HEK293 (cell line): ENCODE results near the gene GABRA5.

Experiments
- CTCF ChIA-PET: fragments of 350-600 bp; formaldehyde crosslinking; extraction: SDS; loops from one replicate; lab custom pipeline; 2021; ENCODE audit warnings: antibody characterized with exemption; lab: Yijun Ruan, JAX
- POLR2A ChIA-PET: fragments of 300-600 bp; formaldehyde crosslinking; extraction: SDS; loops from one replicate; lab custom pipeline; 2020; ENCODE audit warnings: antibody characterized with exemption, inconsistent platforms; lab: Yijun Ruan, JAX
- H3K27ac ChIP-seq: fragments of 200-500 bp; sonication (Bioruptor generic); 2 replicates; pipeline ENCODE4 v1.5.1; 2014; ENCODE audit warnings: low read depth, low read length, control low read depth, inconsistent platforms; ENCODE audit errors: extremely low read depth
- H3K36me3 ChIP-seq, 2 experiments: fragments of 200-500 bp in 1 of 2; sonication (Bioruptor generic) in 1 of 2; 1 replicate in 1 of 2; 2 replicates in 1 of 2; pipeline ENCODE4 v1.5.1; 2014 to 2017; ENCODE audit warnings: inconsistent platforms in 2 of 2, low read length in 2 of 2; ENCODE audit not compliant: control insufficient read depth in 2 of 2, insufficient read depth in 1 of 2
- H3K4me1 ChIP-seq: fragments of 200-500 bp; sonication (Bioruptor generic); 2 replicates; pipeline ENCODE4 v1.5.1; 2014; ENCODE audit warnings: mild to moderate bottlenecking, low read length, inconsistent platforms; ENCODE audit not compliant: control insufficient read depth, insufficient read depth
- H3K4me3 ChIP-seq: 2 replicates; pipeline ENCODE4 v1.5.1; 2011; ENCODE audit warnings: low read depth, mild to moderate bottlenecking, control low read depth, low read length, moderate library complexity
- H3K9me3 ChIP-seq: fragments of 200-500 bp; sonication (Bioruptor generic); 2 replicates; pipeline ENCODE4 v1.5.1; 2014; ENCODE audit warnings: low read depth, low read length, inconsistent platforms; ENCODE audit not compliant: control insufficient read depth, insufficient read depth
- FEZF1 ChIP-seq: fragments of 450-650 bp; formaldehyde crosslinking; IDR thresholded peaks from 2 replicates; pipeline ENCODE4 v1.5.1; 2016; ENCODE audit warnings: missing biosample characterization, missing genetic modification characterization
- GLIS2 ChIP-seq: fragments of 450-650 bp; formaldehyde crosslinking; IDR thresholded peaks from 2 replicates; pipeline ENCODE4 v1.5.1; 2016; ENCODE audit warnings: missing biosample characterization, missing genetic modification characterization
- IKZF3 ChIP-seq: fragments of 450-650 bp; IDR thresholded peaks from 2 replicates; pipeline ENCODE4 v1.5.0; 2018; ENCODE audit warnings: missing biosample characterization, mild to moderate bottlenecking, missing genetic modification characterization, moderate library complexity
- KLF1 ChIP-seq: fragments of 450-650 bp; formaldehyde crosslinking; IDR thresholded peaks from 2 replicates; pipeline ENCODE4 v1.5.1; 2016; ENCODE audit warnings: missing biosample characterization, missing genetic modification characterization
- MEIS1 ChIP-seq: sonication (generic); formaldehyde crosslinking; IDR thresholded peaks from 2 replicates; pipeline ENCODE4 v1.8.1; 2022; ENCODE audit warnings: missing genetic modification reagents, mild to moderate bottlenecking, borderline replicate concordance
- PRDM10 ChIP-seq: fragments of 450-650 bp; formaldehyde crosslinking; IDR thresholded peaks from 2 replicates; pipeline ENCODE4 v1.5.1; 2016; ENCODE audit warnings: missing biosample characterization, missing genetic modification characterization
- ZBTB21 ChIP-seq: fragments of 450-650 bp; formaldehyde crosslinking; IDR thresholded peaks from 2 replicates; pipeline ENCODE4 v1.5.1; 2017; ENCODE audit warnings: missing biosample characterization, missing genetic modification characterization
- ZNF133 ChIP-seq: fragments of 450-650 bp; formaldehyde crosslinking; IDR thresholded peaks from 2 replicates; pipeline ENCODE4 v1.5.1; 2016; ENCODE audit warnings: missing biosample characterization, missing genetic modification characterization
- ZNF16 ChIP-seq: fragments of 450-650 bp; formaldehyde crosslinking; IDR thresholded peaks from 2 replicates; pipeline ENCODE4 v1.5.1; 2016; ENCODE audit warnings: low read depth, missing biosample characterization, missing genetic modification characterization
- ZNF169 ChIP-seq: fragments of 450-650 bp; formaldehyde crosslinking; IDR thresholded peaks from 2 replicates; pipeline ENCODE4 v1.5.1; 2016; ENCODE audit warnings: missing biosample characterization, missing genetic modification characterization
- ZNF184 ChIP-seq: fragments of 450-650 bp; IDR thresholded peaks from 2 replicates; pipeline ENCODE4 v1.5.1; 2018; ENCODE audit warnings: missing biosample characterization, mild to moderate bottlenecking, missing genetic modification characterization
- ZNF214 ChIP-seq: fragments of 450-650 bp; formaldehyde crosslinking; IDR thresholded peaks from 2 replicates; pipeline ENCODE4 v1.5.1; 2017; ENCODE audit warnings: missing biosample characterization, mild to moderate bottlenecking, missing genetic modification characterization, borderline replicate concordance
- ZNF239 ChIP-seq: fragments of 450-650 bp; formaldehyde crosslinking; IDR thresholded peaks from 2 replicates; pipeline ENCODE4 v1.5.1; 2016; ENCODE audit warnings: missing biosample characterization, missing genetic modification characterization
- ZNF274 ChIP-seq, 2 experiments: fragments of 200-500 bp in 1 of 2; fragments of 450-650 bp in 1 of 2; sonication (Bioruptor generic) in 1 of 2; formaldehyde crosslinking in 1 of 2; IDR thresholded peaks; 2 replicates each; pipeline versions ENCODE4 v1.5.1 to v1.6.1; 2014 to 2016; ENCODE audit warnings: borderline replicate concordance in 1 of 2, inconsistent platforms in 1 of 2, low read length in 1 of 2, missing biosample characterization in 1 of 2, missing genetic modification characterization in 1 of 2
- ZNF335 ChIP-seq: fragments of 450-650 bp; formaldehyde crosslinking; conservative IDR thresholded peaks from 2 replicates; pipeline ENCODE4 v1.5.1; 2016; ENCODE audit warnings: missing biosample characterization, missing genetic modification characterization
- ZNF394 ChIP-seq: fragments of 450-650 bp; formaldehyde crosslinking; IDR thresholded peaks from 2 replicates; pipeline ENCODE4 v1.5.1; 2016; ENCODE audit warnings: missing biosample characterization, missing genetic modification characterization, mild to moderate bottlenecking, moderate library complexity, borderline replicate concordance
- ZNF501 ChIP-seq: fragments of 450-650 bp; formaldehyde crosslinking; IDR thresholded peaks from 2 replicates; pipeline ENCODE4 v1.5.1; 2016; ENCODE audit warnings: missing biosample characterization, missing genetic modification characterization
- ZNF558 ChIP-seq: fragments of 450-650 bp; formaldehyde crosslinking; IDR thresholded peaks from 2 replicates; pipeline ENCODE4 v1.5.1; 2016; ENCODE audit warnings: missing biosample characterization, missing genetic modification characterization
- ZNF621 ChIP-seq: fragments of 450-650 bp; formaldehyde crosslinking; IDR thresholded peaks from 2 replicates; pipeline ENCODE4 v1.5.1; 2017; ENCODE audit warnings: missing biosample characterization, missing genetic modification characterization
- ZNF645 ChIP-seq: fragments of 450-650 bp; formaldehyde crosslinking; IDR thresholded peaks from 2 replicates; pipeline ENCODE4; 2016; ENCODE audit warnings: missing biosample characterization, missing genetic modification characterization
- ZXDB ChIP-seq: fragments of 450-650 bp; formaldehyde crosslinking; IDR thresholded peaks from 2 replicates; pipeline ENCODE4 v1.5.1; 2016; ENCODE audit warnings: missing biosample characterization, missing genetic modification characterization
- TF ChIP-seq, protein P1 (sequence below): fragments of 450-650 bp; formaldehyde crosslinking; IDR thresholded peaks from 2 replicates; pipeline ENCODE4 v1.5.1; 2017; ENCODE audit warnings: missing biosample characterization, missing genetic modification characterization
- TF ChIP-seq, protein P2 (sequence below): fragments of 450-650 bp; formaldehyde crosslinking; IDR thresholded peaks from 2 replicates; pipeline ENCODE4 v1.5.1; 2016; ENCODE audit warnings: missing biosample characterization, missing genetic modification characterization
- TF ChIP-seq, protein P3 (sequence below): fragments of 450-650 bp; formaldehyde crosslinking; IDR thresholded peaks from 2 replicates; pipeline ENCODE4 v1.5.1; 2017; ENCODE audit warnings: missing biosample characterization, missing genetic modification characterization
- TF ChIP-seq, protein P4 (sequence below): fragments of 450-650 bp; formaldehyde crosslinking; IDR thresholded peaks from 2 replicates; pipeline ENCODE4 v1.5.1; 2016; ENCODE audit warnings: missing biosample characterization, missing genetic modification characterization

GABRA5 gene

GRCh38 chr15:26934848-26935247, 68.0 kb downstream of the GABRA5 start:
- POLR2A ChIA-PET: no interaction called here
- Histone ChIP-seq H3K27ac (no peak overlapping the region), H3K4me1 (no peaks in the 10 kb centered on the region), H3K36me3 (no peaks in the 10 kb centered on the region), H3K9me3 (no peaks in the 10 kb centered on the region), H3K4me3 (no peak overlapping the region)
- TF ChIP-seq ZNF214 (tag by site-specific recombination) (no peak), ZNF558 (tag by site-specific recombination) (no peak), ZBTB21 (tag by site-specific recombination) (no peak), ZNF501 (no peak), ZNF16 (no peak), ZNF645 (tag by site-specific recombination) (no peak), ZNF621 (tag by site-specific recombination) (no peak), GLIS2 (tag by site-specific recombination) (no peak), ZNF394 (no peak), ZXDB (no peak)
- TF ChIP-seq, protein P1, sequence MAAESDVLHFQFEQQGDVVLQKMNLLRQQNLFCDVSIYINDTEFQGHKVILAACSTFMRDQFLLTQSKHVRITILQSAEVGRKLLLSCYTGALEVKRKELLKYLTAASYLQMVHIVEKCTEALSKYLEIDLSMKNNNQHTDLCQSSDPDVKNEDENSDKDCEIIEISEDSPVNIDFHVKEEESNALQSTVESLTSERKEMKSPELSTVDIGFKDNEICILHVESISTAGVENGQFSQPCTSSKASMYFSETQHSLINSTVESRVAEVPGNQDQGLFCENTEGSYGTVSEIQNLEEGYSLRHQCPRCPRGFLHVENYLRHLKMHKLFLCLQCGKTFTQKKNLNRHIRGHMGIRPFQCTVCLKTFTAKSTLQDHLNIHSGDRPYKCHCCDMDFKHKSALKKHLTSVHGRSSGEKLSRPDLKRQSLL (tag by site-specific recombination): no peak
- CTCF ChIA-PET: interaction anchor here (0.6 kb wide), 1 partner anchor 52 kb away, joined by 3 read pairs; no protein-coding TSS in a partner anchor

- CTCF ChIA-PET: interaction anchor here (0.5 kb wide), 1 partner anchor 48 kb away, joined by 4 read pairs; no protein-coding TSS in a partner anchor
- Histone ChIP-seq H3K36me3 (no peaks in the 10 kb centered on the region), H3K4me1 (no peaks in the 10 kb centered on the region), H3K9me3 (no peaks in the 10 kb centered on the region), H3K27ac (no peak overlapping the region), H3K4me3 (no peak overlapping the region)
- POLR2A ChIA-PET: no interaction called here
- TF ChIP-seq, protein P2, sequence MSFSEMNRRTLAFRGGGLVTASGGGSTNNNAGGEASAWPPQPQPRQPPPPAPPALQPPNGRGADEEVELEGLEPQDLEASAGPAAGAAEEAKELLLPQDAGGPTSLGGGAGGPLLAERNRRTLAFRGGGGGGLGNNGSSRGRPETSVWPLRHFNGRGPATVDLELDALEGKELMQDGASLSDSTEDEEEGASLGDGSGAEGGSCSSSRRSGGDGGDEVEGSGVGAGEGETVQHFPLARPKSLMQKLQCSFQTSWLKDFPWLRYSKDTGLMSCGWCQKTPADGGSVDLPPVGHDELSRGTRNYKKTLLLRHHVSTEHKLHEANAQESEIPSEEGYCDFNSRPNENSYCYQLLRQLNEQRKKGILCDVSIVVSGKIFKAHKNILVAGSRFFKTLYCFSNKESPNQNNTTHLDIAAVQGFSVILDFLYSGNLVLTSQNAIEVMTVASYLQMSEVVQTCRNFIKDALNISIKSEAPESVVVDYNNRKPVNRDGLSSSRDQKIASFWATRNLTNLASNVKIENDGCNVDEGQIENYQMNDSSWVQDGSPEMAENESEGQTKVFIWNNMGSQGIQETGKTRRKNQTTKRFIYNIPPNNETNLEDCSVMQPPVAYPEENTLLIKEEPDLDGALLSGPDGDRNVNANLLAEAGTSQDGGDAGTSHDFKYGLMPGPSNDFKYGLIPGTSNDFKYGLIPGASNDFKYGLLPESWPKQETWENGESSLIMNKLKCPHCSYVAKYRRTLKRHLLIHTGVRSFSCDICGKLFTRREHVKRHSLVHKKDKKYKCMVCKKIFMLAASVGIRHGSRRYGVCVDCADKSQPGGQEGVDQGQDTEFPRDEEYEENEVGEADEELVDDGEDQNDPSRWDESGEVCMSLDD (tag by site-specific recombination): no peak
- TF ChIP-seq ZNF239 (tag by site-specific recombination) (no peak), ZNF133 (no peak), ZNF335 (tag by site-specific recombination) (no peak), PRDM10 (no peak), ZNF169 (tag by site-specific recombination) (no peak), ZNF184 (tag by site-specific recombination) (no peak), KLF1 (tag by site-specific recombination) (no peak), IKZF3 (tag by site-specific recombination) (no peak), ZNF274 (IDR thresholded peaks at IDR 0.05; ENCODE audit: low read length) (no peak), ZNF274 (tag by site-specific recombination; IDR thresholded peaks at IDR 0.05; ENCODE audit: borderline replicate concordance) (no peak), MEIS1 (CRISPR knock-in tag) (no peak), FEZF1 (no peak)
- TF ChIP-seq, protein P3, sequence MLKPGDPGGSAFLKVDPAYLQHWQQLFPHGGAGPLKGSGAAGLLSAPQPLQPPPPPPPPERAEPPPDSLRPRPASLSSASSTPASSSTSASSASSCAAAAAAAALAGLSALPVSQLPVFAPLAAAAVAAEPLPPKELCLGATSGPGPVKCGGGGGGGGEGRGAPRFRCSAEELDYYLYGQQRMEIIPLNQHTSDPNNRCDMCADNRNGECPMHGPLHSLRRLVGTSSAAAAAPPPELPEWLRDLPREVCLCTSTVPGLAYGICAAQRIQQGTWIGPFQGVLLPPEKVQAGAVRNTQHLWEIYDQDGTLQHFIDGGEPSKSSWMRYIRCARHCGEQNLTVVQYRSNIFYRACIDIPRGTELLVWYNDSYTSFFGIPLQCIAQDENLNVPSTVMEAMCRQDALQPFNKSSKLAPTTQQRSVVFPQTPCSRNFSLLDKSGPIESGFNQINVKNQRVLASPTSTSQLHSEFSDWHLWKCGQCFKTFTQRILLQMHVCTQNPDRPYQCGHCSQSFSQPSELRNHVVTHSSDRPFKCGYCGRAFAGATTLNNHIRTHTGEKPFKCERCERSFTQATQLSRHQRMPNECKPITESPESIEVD (tag by site-specific recombination): no peak
- TF ChIP-seq, protein P4, sequence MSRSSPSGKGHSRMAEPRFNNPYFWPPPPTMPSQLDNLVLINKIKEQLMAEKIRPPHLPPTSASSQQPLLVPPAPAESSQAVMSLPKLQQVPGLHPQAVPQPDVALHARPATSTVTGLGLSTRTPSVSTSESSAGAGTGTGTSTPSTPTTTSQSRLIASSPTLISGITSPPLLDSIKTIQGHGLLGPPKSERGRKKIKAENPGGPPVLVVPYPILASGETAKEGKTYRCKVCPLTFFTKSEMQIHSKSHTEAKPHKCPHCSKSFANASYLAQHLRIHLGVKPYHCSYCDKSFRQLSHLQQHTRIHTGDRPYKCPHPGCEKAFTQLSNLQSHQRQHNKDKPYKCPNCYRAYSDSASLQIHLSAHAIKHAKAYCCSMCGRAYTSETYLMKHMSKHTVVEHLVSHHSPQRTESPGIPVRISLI (tag by site-specific recombination): no peak
These were observed 68.5 kb downstream of the GABRA5 start for GRCh38 chr15:26935322-26935721.
